Hepatocyte (in vitro differentiated cells): ENCODE results near the gene RFTN1.

Source experiments
- CTCF ChIP-seq: fragments of 200-600 bp; sonication (generic); IDR thresholded peaks from 2 replicates; pipeline ENCODE4 v1.5.1; 2016; ENCODE audit warnings: antibody characterized with exemption, mild to moderate bottlenecking; ENCODE audit not compliant: poor library complexity
- EZH2 ChIP-seq: fragments of 200-600 bp; sonication (generic); IDR thresholded peaks from 2 replicates; pipeline ENCODE4 v1.6.1; 2016; ENCODE audit warnings: antibody characterized with exemption, mild to moderate bottlenecking, borderline replicate concordance

- TF ChIP-seq EZH2 = no peak
- no peak for TF ChIP-seq CTCF
Measured at GRCh38 chr3:16524196-16524595, 10.7 kb upstream of the RFTN1 start.
